Esophagus muscularis mucosa (tissue), 4 donors: ENCODE results near the gene AMOTL1. TPM values are rescaled to one million over a fixed set of nuclear protein-coding genes. Genes with fewer than 3 reads are reported as not detected.

Experiments
- DNase-seq: peaks from one replicate; pipeline ENCODE4 v3.0.0-alpha.2; 2017; ENCODE audit errors: extremely low spot score
- H3K27ac ChIP-seq, 4 donors: fragments of 200-600 bp; sonication (generic); replicated peaks in 1 of 4; 1 replicate in 3 of 4; 2 replicates in 1 of 4; pipeline ENCODE4 v1.5.1; 2016 to 2019; ENCODE audit warnings: mild to moderate bottlenecking in 1 of 4
- H3K27me3 ChIP-seq, 4 donors: fragments of 200-600 bp; sonication (generic); one replicate each; pipeline versions ENCODE4 v1.5.1 to v1.6.0; 2016 to 2019
- H3K36me3 ChIP-seq, 4 donors: fragments of 200-600 bp; sonication (generic); one replicate each; pipeline ENCODE4 v1.5.1; 2016 to 2019
- H3K4me1 ChIP-seq, 4 donors: fragments of 200-600 bp; sonication (generic); one replicate each; pipeline ENCODE4 v1.5.1; 2016 to 2019
- H3K4me3 ChIP-seq, 4 donors: fragments of 200-600 bp; sonication (generic); 1 replicate in 2 of 4; 2 replicates in 2 of 4; pipeline ENCODE4 v1.5.1; 2016 to 2019; ENCODE audit warnings: mild to moderate bottlenecking in 4 of 4, moderate library complexity in 1 of 4
- H3K9me3 ChIP-seq, 4 donors: fragments of 200-600 bp; sonication (generic); 1 replicate in 3 of 4; 2 replicates in 1 of 4; pipeline ENCODE4 v1.5.1; 2016 to 2019
- EP300 ChIP-seq: sonication (generic); formaldehyde crosslinking; IDR thresholded peaks from one replicate; pipeline ENCODE4 v1.6.1; 2017; ENCODE audit warnings: antibody characterized with exemption
- POLR2A ChIP-seq: fragments of 450-650 bp; IDR thresholded peaks from one replicate; pipeline ENCODE4 v1.6.1; 2017; ENCODE audit warnings: antibody characterized with exemption, moderate library complexity, mild to moderate bottlenecking, low read depth
- POLR2AphosphoS5 ChIP-seq, 2 donors: sonication (generic); formaldehyde crosslinking; IDR thresholded peaks; one replicate each; pipeline ENCODE4 v1.6.1; 2017; ENCODE audit warnings: antibody characterized with exemption in 2 of 2
- WGBS: methylation state at CpG from one replicate; pipeline ENCODE4 v1.1.5; 2018; 5-methylcytosine and 5-hydroxymethylcytosine counted together
- intact Hi-C: fragments of 100-400 bp; cut with DNase I; formaldehyde crosslinking; loops from one replicate; pipeline ENCODE4 v1.15.1; 2023
- total RNA-seq, 4 donors: library from RNA; depleted of rRNA; stranded (reverse); fragments of >200 nt; gene quantifications; one replicate each; pipeline versions ENCODE4 v1.1.0 to v1.2.1, GENCODE V29; 2016
- TF ChIP-seq, protein P1 (sequence below), 3 experiments: fragments of 200-600 bp in 2 of 3; fragments of 450-650 bp in 1 of 3; sonication (generic) in 2 of 3; IDR thresholded peaks; one replicate each; pipeline ENCODE4 v1.5.1; 2017 to 2019; ENCODE audit warnings: antibody characterized with exemption in 3 of 3, mild to moderate bottlenecking in 2 of 3, moderate library complexity in 1 of 3

Gene AMOTL1
- total RNA-seq, 4 donors from 2014 or later: 172 to 259 (median 182) TPM

DNA sequence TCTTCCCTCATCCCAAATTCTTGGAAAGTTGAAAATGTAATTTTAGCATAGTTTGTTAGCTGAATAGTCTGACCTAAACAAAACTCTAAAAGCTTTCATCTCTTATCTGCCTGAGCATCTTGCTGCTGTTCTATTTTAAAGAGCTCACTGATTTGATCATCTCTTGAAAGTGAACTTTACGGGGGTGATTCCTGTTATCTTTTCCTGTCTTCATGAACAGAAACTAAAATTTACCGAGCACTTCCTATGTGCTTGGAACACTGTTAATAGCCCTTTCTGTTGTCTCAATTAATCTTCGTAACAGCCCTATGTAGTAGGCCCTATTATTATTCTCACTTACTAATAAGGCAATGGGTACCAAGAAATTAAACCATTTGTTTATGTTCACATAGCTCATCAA is 12.3 kb downstream of the AMOTL1 start:
- H3K36me3 ChIP-seq: no peaks in the 10 kb centered on the region
- intact Hi-C loops: no loop called here
- WGBS: 14% methylated on average over 3 of the region's 3 CpGs
- H3K4me3 ChIP-seq: peak overlapping the region; percentile 18 to 25 (median 19)
- H3K9me3 ChIP-seq: no peaks in the 10 kb centered on the region
- TF ChIP-seq, protein P1, sequence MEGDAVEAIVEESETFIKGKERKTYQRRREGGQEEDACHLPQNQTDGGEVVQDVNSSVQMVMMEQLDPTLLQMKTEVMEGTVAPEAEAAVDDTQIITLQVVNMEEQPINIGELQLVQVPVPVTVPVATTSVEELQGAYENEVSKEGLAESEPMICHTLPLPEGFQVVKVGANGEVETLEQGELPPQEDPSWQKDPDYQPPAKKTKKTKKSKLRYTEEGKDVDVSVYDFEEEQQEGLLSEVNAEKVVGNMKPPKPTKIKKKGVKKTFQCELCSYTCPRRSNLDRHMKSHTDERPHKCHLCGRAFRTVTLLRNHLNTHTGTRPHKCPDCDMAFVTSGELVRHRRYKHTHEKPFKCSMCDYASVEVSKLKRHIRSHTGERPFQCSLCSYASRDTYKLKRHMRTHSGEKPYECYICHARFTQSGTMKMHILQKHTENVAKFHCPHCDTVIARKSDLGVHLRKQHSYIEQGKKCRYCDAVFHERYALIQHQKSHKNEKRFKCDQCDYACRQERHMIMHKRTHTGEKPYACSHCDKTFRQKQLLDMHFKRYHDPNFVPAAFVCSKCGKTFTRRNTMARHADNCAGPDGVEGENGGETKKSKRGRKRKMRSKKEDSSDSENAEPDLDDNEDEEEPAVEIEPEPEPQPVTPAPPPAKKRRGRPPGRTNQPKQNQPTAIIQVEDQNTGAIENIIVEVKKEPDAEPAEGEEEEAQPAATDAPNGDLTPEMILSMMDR (IDR thresholded peaks at IDR 0.05): no peak
- TF ChIP-seq POLR2A (no peak), EP300 (no peak), POLR2AphosphoS5 (IDR thresholded peaks at IDR 0.05) (no peak)
- H3K27me3 ChIP-seq: no peaks in the 10 kb centered on the region
- DNase-seq: no peak
- H3K4me1 ChIP-seq: peaks cover 30 to 100% (median 98%) of the 10 kb centered on the region in 4 donors
- peak overlapping the region; percentile 49 to 73 (median 68) for H3K27ac ChIP-seq

DNA sequence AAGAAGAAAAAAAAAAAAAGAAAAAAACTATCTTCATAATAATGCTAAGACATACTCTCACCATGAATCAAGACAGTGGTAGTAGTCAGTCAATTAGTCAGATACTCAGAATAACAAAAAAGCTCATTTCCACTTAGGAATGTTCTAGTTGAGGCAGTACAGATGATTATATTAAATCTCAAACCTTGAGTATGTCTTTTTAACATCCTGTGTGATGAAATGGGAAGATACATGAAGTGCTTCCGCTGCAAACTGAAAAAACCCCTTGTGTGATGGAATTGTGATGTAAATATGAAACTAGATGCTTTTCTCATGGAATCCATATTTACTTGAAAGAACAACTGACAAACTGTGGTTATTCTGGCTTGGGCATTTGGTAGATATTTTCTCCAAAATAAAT is 13.7 kb downstream of the AMOTL1 start:
- Histone ChIP-seq H3K27ac (peak overlapping the region; percentile 49 to 73 (median 68)), H3K36me3 (no peaks in the 10 kb centered on the region), H3K4me1 (peaks cover 23 to 100% (median 98%) of the 10 kb centered on the region in 4 donors), H3K27me3 (no peaks in the 10 kb centered on the region), H3K9me3 (no peaks in the 10 kb centered on the region), H3K4me3 (no peak overlapping the region)
- no peak for TF ChIP-seq EP300
- no peak for TF ChIP-seq POLR2AphosphoS5 (IDR thresholded peaks at IDR 0.05)
- TF ChIP-seq, protein P1 (IDR thresholded peaks at IDR 0.05): no peak
- no peak for TF ChIP-seq POLR2A
- WGBS: 86% methylated on average over 1 of the region's 1 CpG
- DNase-seq: no peak
- intact Hi-C loops: no loop called here

DNA sequence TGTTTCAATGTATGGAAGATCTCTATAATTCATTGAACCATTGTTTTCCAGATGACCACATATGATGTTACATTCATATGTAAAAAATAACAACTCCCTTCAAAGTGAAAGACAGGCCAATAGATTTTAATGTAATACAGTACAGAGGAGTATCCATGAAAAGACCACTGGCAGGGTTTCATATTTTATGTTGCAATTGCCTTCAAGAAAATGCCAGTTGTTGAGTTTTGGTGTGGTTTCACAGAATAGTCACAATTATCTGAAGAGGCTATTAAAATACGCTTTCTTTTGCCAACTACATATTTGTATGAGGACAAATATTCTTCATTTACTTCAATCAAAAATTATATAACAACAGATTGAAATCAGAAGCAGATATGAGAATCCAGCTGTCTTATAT is 14.3 kb downstream of the AMOTL1 start:
- no peak for DNase-seq
- Histone ChIP-seq H3K27me3 (no peaks in the 10 kb centered on the region), H3K36me3 (no peaks in the 10 kb centered on the region), H3K9me3 (no peaks in the 10 kb centered on the region), H3K27ac (peak overlapping the region in 2 of 4 donors; percentile 73), H3K4me3 (no peak overlapping the region), H3K4me1 (peaks cover 20 to 100% (median 97%) of the 10 kb centered on the region in 4 donors)
- intact Hi-C loops: no loop called here
- TF ChIP-seq, protein P1 (IDR thresholded peaks at IDR 0.05): no peak
- TF ChIP-seq POLR2AphosphoS5 (IDR thresholded peaks at IDR 0.05) (no peak), POLR2A (no peak), EP300 (no peak)
- WGBS: 77% methylated on average over 1 of the region's 1 CpG

DNA sequence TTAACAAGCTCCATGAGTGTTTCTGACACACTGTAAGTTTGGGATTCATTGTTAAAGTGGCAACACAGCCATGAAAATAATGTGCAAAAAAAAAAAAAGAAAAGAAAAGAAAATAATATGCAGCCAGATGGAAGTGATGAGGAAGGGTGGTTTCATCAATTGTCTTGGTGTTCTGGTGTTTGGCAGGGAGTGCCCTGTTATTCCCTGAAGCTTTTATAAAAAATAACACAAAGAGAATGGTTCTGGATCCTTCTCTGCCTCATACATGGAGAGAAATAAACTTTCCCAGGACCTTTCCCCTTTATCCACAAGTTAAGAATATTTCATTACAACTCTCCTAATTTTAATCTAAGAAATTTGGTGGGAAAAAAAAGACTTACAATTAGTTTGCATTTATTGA is 16.7 kb downstream of the AMOTL1 start:
- Histone ChIP-seq H3K4me1 (peaks cover 43 to 100% (median 96%) of the 10 kb centered on the region in 4 donors), H3K36me3 (no peaks in the 10 kb centered on the region), H3K4me3 (no peak overlapping the region), H3K27me3 (no peaks in the 10 kb centered on the region), H3K27ac (peak overlapping the region; percentile 17 to 50 (median 37)), H3K9me3 (no peaks in the 10 kb centered on the region)
- intact Hi-C loops: no loop called here
- DNase-seq: no peak
- TF ChIP-seq EP300 (no peak), POLR2AphosphoS5 (IDR thresholded peaks at IDR 0.05) (no peak), POLR2A (no peak)

DNA sequence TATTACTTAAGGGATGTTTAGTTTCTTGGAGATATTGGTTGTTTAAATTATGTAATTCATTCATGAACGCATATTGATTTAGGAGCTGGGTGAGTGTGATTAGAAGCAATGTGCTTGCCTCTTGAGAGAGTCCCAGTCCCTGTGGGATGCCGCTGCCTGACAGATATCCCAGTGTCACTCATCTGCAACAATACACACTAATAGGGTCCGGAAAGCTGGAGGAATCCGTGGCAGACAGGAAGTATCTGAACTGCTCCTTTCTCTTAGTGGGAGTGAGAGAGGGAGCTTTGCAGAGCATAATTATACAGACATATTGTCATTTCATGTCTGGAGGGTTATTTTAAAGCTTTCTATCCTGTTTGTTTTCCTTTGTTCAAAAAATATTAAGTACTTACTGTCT is 17.4 kb downstream of the AMOTL1 start:
- Histone ChIP-seq H3K36me3 (no peaks in the 10 kb centered on the region), H3K4me1 (peaks cover 38 to 100% (median 97%) of the 10 kb centered on the region in 4 donors), H3K9me3 (no peaks in the 10 kb centered on the region), H3K4me3 (no peak overlapping the region), H3K27me3 (no peaks in the 10 kb centered on the region), H3K27ac (peak overlapping the region in 3 of 4 donors; percentile 35 to 50 (median 39))
- intact Hi-C loops: no loop called here
- DNase-seq: no peak
- TF ChIP-seq POLR2A (no peak), EP300 (no peak), POLR2AphosphoS5 (IDR thresholded peaks at IDR 0.05) (no peak)
- TF ChIP-seq, protein P1 (IDR thresholded peaks at IDR 0.05): no peak
- 44% methylated on average over 4 of the region's 4 CpGs for WGBS
